Thyroid gland (tissue), 4 donors: ENCODE results near the gene TRABD2B. TPM values are rescaled to one million over a fixed set of nuclear protein-coding genes. Genes with fewer than 3 reads are reported as not detected.

ENCODE experiments used
- DNase-seq, 2 donors: peaks; one replicate each; pipeline ENCODE4 v3.0.0-alpha.2; 2019
- H3K27ac ChIP-seq, 3 donors: fragments of 200-600 bp; sonication (generic); 1 replicate in 2 of 3; 2 replicates in 1 of 3; pipeline ENCODE4 v1.5.1; 2016 to 2019; ENCODE audit warnings: mild to moderate bottlenecking in 1 of 3, moderate library complexity in 1 of 3
- H3K27me3 ChIP-seq: fragments of 200-600 bp; sonication (generic); one replicate; pipeline ENCODE4 v1.5.1; 2019
- H3K36me3 ChIP-seq, 2 donors: fragments of 200-600 bp; sonication (generic); one replicate each; pipeline ENCODE4 v1.5.1; 2016 to 2019
- H3K4me1 ChIP-seq, 2 donors: fragments of 200-600 bp; sonication (generic); one replicate each; pipeline ENCODE4 v1.5.1; 2017 to 2019
- H3K4me3 ChIP-seq, 3 donors: fragments of 200-600 bp; sonication (generic); replicated peaks in 1 of 3; 1 replicate in 2 of 3; 2 replicates in 1 of 3; pipeline ENCODE4 v1.5.1; 2016; ENCODE audit warnings: mild to moderate bottlenecking in 1 of 3
- H3K9me3 ChIP-seq: fragments of 200-600 bp; sonication (generic); one replicate; pipeline ENCODE4 v1.5.1; 2017
- CTCF ChIP-seq, 6 experiments: fragments of 200-600 bp in 3 of 6; fragments of 450-650 bp in 3 of 6; sonication (generic) in 3 of 6; IDR thresholded peaks; one replicate each; pipeline ENCODE4 v1.5.1; 2016 to 2019; ENCODE audit warnings: antibody characterized with exemption in 6 of 6, mild to moderate bottlenecking in 2 of 6, inconsistent platforms in 1 of 6, moderate library complexity in 1 of 6
- POLR2A ChIP-seq, 2 donors: fragments of 450-650 bp; IDR thresholded peaks; one replicate each; pipeline ENCODE4 v1.6.1; 2017; ENCODE audit warnings: antibody characterized with exemption in 2 of 2, mild to moderate bottlenecking in 2 of 2, moderate library complexity in 1 of 2
- WGBS, 2 donors: methylation state at CpG; one replicate each; pipeline ENCODE4 v1.1.5; 2017; 5-methylcytosine and 5-hydroxymethylcytosine counted together
- intact Hi-C: fragments of 100-400 bp; cut with DNase I; formaldehyde crosslinking; loops from one replicate; pipeline ENCODE4 v1.15.1; 2023
- total RNA-seq, 4 donors: library from RNA; depleted of rRNA; stranded (reverse); fragments of >200 nt; gene quantifications; one replicate each; pipeline ENCODE4 v1.2.3, GENCODE V29; 2016

TRABD2B gene
- total RNA-seq, 4 donors from 2014 or later, result 0.34 to 1.1 (median 0.63) TPM

- H3K27ac ChIP-seq, result no peak overlapping the region
- H3K9me3 ChIP-seq, result no peaks in the 10 kb centered on the region
- H3K36me3 ChIP-seq, result no peaks in the 10 kb centered on the region
- intact Hi-C loops, result no loop called here
- WGBS, 2 donors, result 94 to 100% methylated on average over 2 of the region's 2 CpGs
- H3K4me1 ChIP-seq, result peaks cover 11 to 28% of the 10 kb centered on the region in 2 donors
- DNase-seq, result no peak
- TF ChIP-seq POLR2A (IDR thresholded peaks at IDR 0.05), result no peak
- no peak for TF ChIP-seq CTCF (IDR thresholded peaks at IDR 0.05)
- H3K4me3 ChIP-seq, result no peak overlapping the region
- no peaks in the 10 kb centered on the region for H3K27me3 ChIP-seq
Measured at GRCh38 chr1:47871799-47872353, 125.3 kb downstream of the TRABD2B start.

GRCh38 chr1:47870946-47871676 is 126.1 kb downstream of the TRABD2B start:
- intact Hi-C loops, result no loop called here

GRCh38 chr1:47870480-47870879 is 126.7 kb downstream of the TRABD2B start:
- no peak overlapping the region for H3K27ac ChIP-seq
- peaks cover 0 to 15% of the 10 kb centered on the region in 2 donors for H3K4me1 ChIP-seq
- H3K4me3 ChIP-seq, result no peak overlapping the region
- no peaks in the 10 kb centered on the region for H3K27me3 ChIP-seq
- DNase-seq, result no peak
- TF ChIP-seq CTCF (IDR thresholded peaks at IDR 0.05) (no peak), POLR2A (IDR thresholded peaks at IDR 0.05) (no peak)
- H3K9me3 ChIP-seq, result no peaks in the 10 kb centered on the region
- no peaks in the 10 kb centered on the region for H3K36me3 ChIP-seq
- WGBS, 2 donors, result 95 to 96% methylated on average over 4 of the region's 4 CpGs
- intact Hi-C loops, result no loop called here

More at GRCh38 chr1:47870946-47871676, 126.1 kb downstream of the TRABD2B start:
- no peak for TF ChIP-seq CTCF (IDR thresholded peaks at IDR 0.05)
- no peak for TF ChIP-seq POLR2A (IDR thresholded peaks at IDR 0.05)
- whole genome bisulfite sequencing, 2 donors, result 73 to 81% methylated on average over 8 of the region's 8 CpGs
- DNase-seq, result no peak
- no peaks in the 10 kb centered on the region for H3K9me3 ChIP-seq
- H3K36me3 ChIP-seq, result no peaks in the 10 kb centered on the region
- H3K4me3 ChIP-seq, result no peak overlapping the region
- no peaks in the 10 kb centered on the region for H3K27me3 ChIP-seq
- H3K4me1 ChIP-seq, result peaks cover 5 to 21% of the 10 kb centered on the region in 2 donors
- no peak overlapping the region for H3K27ac ChIP-seq

- intact Hi-C loops, result no loop called here
- WGBS, 2 donors, result 93 to 96% methylated on average over 5 of the region's 5 CpGs
- no peak for DNase-seq
Measured at GRCh38 chr1:47868348-47868676, 128.9 kb downstream of the TRABD2B start.

More at GRCh38 chr1:47868348-47868676, 128.9 kb downstream of the TRABD2B start:
- Histone ChIP-seq H3K27me3 (no peaks in the 10 kb centered on the region), H3K36me3 (no peaks in the 10 kb centered on the region), H3K4me3 (no peak overlapping the region), H3K4me1 (peaks cover 0 to 7% of the 10 kb centered on the region in 2 donors), H3K27ac (no peak overlapping the region), H3K9me3 (no peaks in the 10 kb centered on the region)
- no peak for TF ChIP-seq CTCF (IDR thresholded peaks at IDR 0.05)
- no peak for TF ChIP-seq POLR2A (IDR thresholded peaks at IDR 0.05)
